HG02610 (cell line): ENCODE results near the gene HAUS2.
A peak's percentile ranks its signal among the peaks of the same experiment; 100 is the strongest.
"Not testable (repeated sequence)": the region's sequence is repeated elsewhere in the genome, so short reads cannot be mapped to it uniquely, and the experiment has no call there.

Experiments
- ATAC-seq: cut with Tn5 transposase; IDR thresholded peaks from one replicate; pipeline ENCODE4 v1.9.1; 2021; ENCODE audit warnings: mild to moderate bottlenecking, moderate library complexity; ENCODE audit not compliant: unreplicated experiment

The HAUS2 gene

GRCh38 chr15:42575188-42576039 is 26.8 kb downstream of the HAUS2 start, which contains the start of gene STARD9:
Gene STARD9 (plus strand): TSS chr15:42575606. CDS start chr15:42575716, 110 bp downstream.
- ATAC-seq = peak; percentile 91

GRCh38 chr15:42576040-42576594 is 27.5 kb downstream of the HAUS2 start:
- no peak for ATAC-seq

- ATAC-seq = no peak
These were observed 28.1 kb downstream of the HAUS2 start for GRCh38 chr15:42576776-42577175.

- ATAC-seq = no peak
These were observed 28.9 kb downstream of the HAUS2 start for GRCh38 chr15:42577514-42578031.

- no peak for ATAC-seq
These were observed 30.4 kb downstream of the HAUS2 start for GRCh38 chr15:42578984-42579537.

- ATAC-seq = peak; percentile 81
These were observed 32.7 kb downstream of the HAUS2 start for GRCh38 chr15:42581272-42581730.

GRCh38 chr15:42582569-42583375 is 34.1 kb downstream of the HAUS2 start:
- ATAC-seq = no peak

GRCh38 chr15:42584031-42584765 is 35.6 kb downstream of the HAUS2 start:
- no peak for ATAC-seq

GRCh38 chr15:42590619-42591237 is 42.1 kb downstream of the HAUS2 start:
- no peak for ATAC-seq

GRCh38 chr15:42591238-42591934 is 42.7 kb downstream of the HAUS2 start:
- ATAC-seq = no peak

- no peak for ATAC-seq
These were observed 44.1 kb downstream of the HAUS2 start for GRCh38 chr15:42592716-42593115.

GRCh38 chr15:42593143-42593542 is 44.5 kb downstream of the HAUS2 start:
- ATAC-seq = no peak

GRCh38 chr15:42594095-42594494 is 45.5 kb downstream of the HAUS2 start:
- no peak for ATAC-seq

- no peak for ATAC-seq
These were observed 47.1 kb downstream of the HAUS2 start for GRCh38 chr15:42595626-42596240.

GRCh38 chr15:42601316-42601715 is 52.7 kb downstream of the HAUS2 start:
- not testable (repeated sequence) for ATAC-seq

- no peak for ATAC-seq
These were observed 53.9 kb downstream of the HAUS2 start for GRCh38 chr15:42602501-42602900.

GRCh38 chr15:42603978-42604377 is 55.3 kb downstream of the HAUS2 start:
- no peak for ATAC-seq

- ATAC-seq = no peak
These were observed 56.5 kb downstream of the HAUS2 start for GRCh38 chr15:42604894-42605744.
